Measurements from ENCODE around the gene METAP2.

- TF ChIP-seq CTCF (IDR thresholded peaks at IDR 0.05; ENCODE audit: low read depth, low read length, poor library complexity, severe bottlenecking) (no peak), EZH2phosphoT487 (IDR thresholded peaks at IDR 0.05; ENCODE audit: borderline replicate concordance, low read length) (no peak)
Measured at GRCh38 chr12:95528431-95528830, 54.5 kb downstream of the METAP2 start.

All from DOHH2 (cell line).